WTC11 (cell line): ENCODE measurements around the gene RBM10.

ENCODE experiments used
- ATF3 ChIP-seq: sonication (generic); formaldehyde crosslinking; conservative IDR thresholded peaks from 2 replicates; pipeline ENCODE4 v1.8.1; 2022; ENCODE audit warnings: mild to moderate bottlenecking, missing genetic modification reagents
- CREB1 ChIP-seq: sonication (generic); formaldehyde crosslinking; IDR thresholded peaks from 2 replicates; pipeline ENCODE4 v1.8.0; 2023; ENCODE audit warnings: mild to moderate bottlenecking, missing genetic modification reagents
- CTCF ChIP-seq: fragments of 200-600 bp; IDR thresholded peaks from 2 replicates; pipeline ENCODE4 v1.8.0; 2022; ENCODE audit warnings: antibody characterized with exemption
- ELF4 ChIP-seq: sonication (generic); formaldehyde crosslinking; IDR thresholded peaks from 2 replicates; pipeline ENCODE4 v1.8.1; 2022; ENCODE audit warnings: low read depth, mild to moderate bottlenecking, moderate library complexity, missing genetic modification reagents
- ETV6 ChIP-seq: sonication (generic); formaldehyde crosslinking; IDR thresholded peaks from 2 replicates; pipeline ENCODE4 v1.8.1; 2022; ENCODE audit warnings: mild to moderate bottlenecking, missing genetic modification reagents
- NFE2L1 ChIP-seq: sonication (generic); formaldehyde crosslinking; IDR thresholded peaks from 2 replicates; pipeline ENCODE4 v1.8.1; 2023; ENCODE audit warnings: missing genetic modification reagents
- SMAD4 ChIP-seq: sonication (generic); formaldehyde crosslinking; IDR thresholded peaks from 2 replicates; pipeline ENCODE4 v1.8.0; 2022; ENCODE audit warnings: mild to moderate bottlenecking, missing genetic modification reagents
- SP1 ChIP-seq: sonication (generic); formaldehyde crosslinking; conservative IDR thresholded peaks from 2 replicates; pipeline ENCODE4 v1.8.1; 2022; ENCODE audit warnings: missing genetic modification reagents
- ZNF138 ChIP-seq: sonication (generic); formaldehyde crosslinking; conservative IDR thresholded peaks from 2 replicates; pipeline ENCODE4 v1.8.1; 2022; ENCODE audit warnings: mild to moderate bottlenecking, moderate library complexity, missing genetic modification reagents
- ZNF263 ChIP-seq: sonication (generic); formaldehyde crosslinking; IDR thresholded peaks from 2 replicates; pipeline ENCODE4 v1.8.1; 2022; ENCODE audit warnings: low read depth, mild to moderate bottlenecking, moderate library complexity, missing genetic modification reagents
- ZSCAN18 ChIP-seq: fragments of 250-450 bp; sonication (Bioruptor Pico); IDR thresholded peaks from 2 replicates; pipeline ENCODE4 v2.1.2; 2022; ENCODE audit warnings: mild to moderate bottlenecking, moderate library complexity
- TF ChIP-seq, protein P1 (sequence below): sonication (generic); formaldehyde crosslinking; IDR thresholded peaks from 2 replicates; pipeline ENCODE4 v1.8.0; 2022; ENCODE audit warnings: mild to moderate bottlenecking, missing genetic modification reagents
- TF ChIP-seq, protein P2 (sequence below): sonication (generic); formaldehyde crosslinking; IDR thresholded peaks from 2 replicates; pipeline ENCODE4 v1.8.1; 2023; ENCODE audit warnings: mild to moderate bottlenecking, missing genetic modification reagents

GRCh38 chrX:47201345-47201944 lies 56.4 kb downstream of the RBM10 start:
- TF ChIP-seq CTCF (no peak), SP1 (CRISPR knock-in tag) (no peak), NFE2L1 (no peak), SMAD4 (no peak), ELF4 (CRISPR knock-in tag) (no peak), CREB1 (CRISPR knock-in tag) (no peak), ZSCAN18 (CRISPR knock-in tag) (no peak), ZNF138 (no peak), ATF3 (CRISPR knock-in tag) (no peak), ZNF263 (CRISPR knock-in tag) (no peak), ETV6 (no peak)
- TF ChIP-seq, protein P1, sequence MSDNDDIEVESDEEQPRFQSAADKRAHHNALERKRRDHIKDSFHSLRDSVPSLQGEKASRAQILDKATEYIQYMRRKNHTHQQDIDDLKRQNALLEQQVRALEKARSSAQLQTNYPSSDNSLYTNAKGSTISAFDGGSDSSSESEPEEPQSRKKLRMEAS (CRISPR knock-in tag) = no peak
- TF ChIP-seq, protein P2, sequence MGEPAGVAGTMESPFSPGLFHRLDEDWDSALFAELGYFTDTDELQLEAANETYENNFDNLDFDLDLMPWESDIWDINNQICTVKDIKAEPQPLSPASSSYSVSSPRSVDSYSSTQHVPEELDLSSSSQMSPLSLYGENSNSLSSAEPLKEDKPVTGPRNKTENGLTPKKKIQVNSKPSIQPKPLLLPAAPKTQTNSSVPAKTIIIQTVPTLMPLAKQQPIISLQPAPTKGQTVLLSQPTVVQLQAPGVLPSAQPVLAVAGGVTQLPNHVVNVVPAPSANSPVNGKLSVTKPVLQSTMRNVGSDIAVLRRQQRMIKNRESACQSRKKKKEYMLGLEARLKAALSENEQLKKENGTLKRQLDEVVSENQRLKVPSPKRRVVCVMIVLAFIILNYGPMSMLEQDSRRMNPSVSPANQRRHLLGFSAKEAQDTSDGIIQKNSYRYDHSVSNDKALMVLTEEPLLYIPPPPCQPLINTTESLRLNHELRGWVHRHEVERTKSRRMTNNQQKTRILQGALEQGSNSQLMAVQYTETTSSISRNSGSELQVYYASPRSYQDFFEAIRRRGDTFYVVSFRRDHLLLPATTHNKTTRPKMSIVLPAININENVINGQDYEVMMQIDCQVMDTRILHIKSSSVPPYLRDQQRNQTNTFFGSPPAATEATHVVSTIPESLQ (CRISPR knock-in tag) = no peak
